Neural cell (in vitro differentiated cells): Measurements from ENCODE around the gene DISP3.

ENCODE experiments used
- CTCF ChIP-seq: fragments of 450-650 bp; IDR thresholded peaks from 2 replicates; pipeline ENCODE4 v1.5.1; 2014; ENCODE audit warnings: antibody characterized with exemption, mild to moderate bottlenecking, moderate library complexity; ENCODE audit not compliant: poor library complexity, severe bottlenecking
- EP300 ChIP-seq: fragments of 450-650 bp; conservative IDR thresholded peaks from 2 replicates; pipeline ENCODE4 v1.6.1; 2014; ENCODE audit warnings: antibody characterized with exemption, mild to moderate bottlenecking, moderate library complexity; ENCODE audit not compliant: poor library complexity, severe bottlenecking
- EZH2 ChIP-seq: fragments of 200-600, 300-800 bp; shearing (Covaris generic), sonication (generic); IDR thresholded peaks from 2 replicates; pipeline ENCODE4 v1.6.1; 2014; ENCODE audit warnings: antibody characterized with exemption, low read length, borderline replicate concordance, mild to moderate bottlenecking; ENCODE audit not compliant: insufficient read depth, poor library complexity, severe bottlenecking
- MXI1 ChIP-seq: fragments of 450-650 bp; conservative IDR thresholded peaks from 2 replicates; pipeline ENCODE4 v1.6.1; 2014; ENCODE audit warnings: antibody characterized with exemption, mild to moderate bottlenecking; ENCODE audit not compliant: poor library complexity, severe bottlenecking
- POLR2AphosphoS5 ChIP-seq: IDR thresholded peaks from 2 replicates; pipeline ENCODE4 v1.6.1; 2012
- RAD21 ChIP-seq: fragments of 450-650 bp; conservative IDR thresholded peaks from 2 replicates; pipeline ENCODE4 v1.6.1; 2014; ENCODE audit warnings: antibody characterized with exemption, mild to moderate bottlenecking, moderate library complexity
- REST ChIP-seq: IDR thresholded peaks from 2 replicates; pipeline ENCODE4 v1.6.1; 2012; ENCODE audit warnings: borderline replicate concordance
- SMC3 ChIP-seq: fragments of 450-650 bp; conservative IDR thresholded peaks from 2 replicates; pipeline ENCODE4 v1.6.1; 2014; ENCODE audit warnings: antibody characterized with exemption, mild to moderate bottlenecking, moderate library complexity; ENCODE audit not compliant: poor library complexity
- TAF1 ChIP-seq: IDR thresholded peaks from 2 replicates; pipeline ENCODE4 v1.6.1; 2012; ENCODE audit warnings: low read depth

GRCh38 chr1:11492235-11492634 lies 13.3 kb downstream of the DISP3 start:
- TF ChIP-seq CTCF (no peak), SMC3 (no peak), MXI1 (no peak), POLR2AphosphoS5 (no peak), REST (no peak), EP300 (no peak), TAF1 (no peak), RAD21 (no peak), EZH2 (no peak)
